HepG2 (cell line): ENCODE data around the gene XRCC5. TPM values are rescaled to one million over a fixed set of nuclear protein-coding genes. Genes with fewer than 3 reads are reported as not detected.

Experiments used
- ATAC-seq: fragments of 200-7000 bp; cut with Tn5 transposase; 3 replicates; pipeline ENCODE4 v1.9.1; 2020; ENCODE audit warnings: mild to moderate bottlenecking, moderate library complexity
- BruUV-seq: library from RNA; stranded (reverse); fragments of 400-500 nt; replicated peaks from 2 replicates; lab custom pipeline; 2021; lab: Mats Ljungman, UMichigan
- CTCF ChIA-PET: fragments of 300-600 bp; formaldehyde crosslinking; extraction: SDS; loops from one replicate; lab custom pipeline; 2021; ENCODE audit warnings: low total read pairs, inconsistent platforms, low intra/inter-chr PET ratio; lab: Yijun Ruan, JAX
- POLR2A ChIA-PET: fragments of 350-600 bp; sonication (Branson Sonifier 250); formaldehyde crosslinking; loops from one replicate; lab custom pipeline; 2020; ENCODE audit warnings: antibody characterized with exemption, inconsistent platforms; lab: Yijun Ruan, JAX
- DNase-seq: peaks from one replicate; pipeline ENCODE4 v3.0.0-alpha.2; 2015; ENCODE audit warnings: low spot score
- FAIRE-seq: peaks from 3 replicates; lab custom pipeline; 2011; peaks lifted over from hg19 to GRCh38; lab: Jason Lieb, UNC
- H2AFZ ChIP-seq: one replicate; pipeline ENCODE4 v1.6.1; 2011; ENCODE audit warnings: low read length, inconsistent platforms
- H3K27ac ChIP-seq: fragments of 300-600 bp; 3 replicates; pipeline ENCODE4 v1.8.0; 2011; ENCODE audit warnings: mixed run types, mild to moderate bottlenecking, mixed read lengths, low read length, inconsistent platforms; ENCODE audit not compliant: insufficient read depth; ENCODE audit errors: extremely low read length
- H3K27me3 ChIP-seq, 2 experiments: fragments of 200-600 bp in 1 of 2; 2 replicates in 1 of 2; 3 replicates in 1 of 2; pipeline versions ENCODE4 v1.6.0 to v1.8.0; 2011; ENCODE audit warnings: low read length in 2 of 2, mild to moderate bottlenecking in 2 of 2, moderate library complexity in 2 of 2, inconsistent platforms in 1 of 2; ENCODE audit not compliant: insufficient read depth in 2 of 2, control insufficient read depth in 1 of 2
- H3K36me3 ChIP-seq, 2 experiments: fragments of 200-600 bp in 1 of 2; replicated peaks in 1 of 2; 2 replicates in 1 of 2; 3 replicates in 1 of 2; pipeline versions ENCODE4 v1.5.1 to v1.8.0; 2011; ENCODE audit warnings: low read length in 2 of 2, inconsistent platforms in 1 of 2; ENCODE audit not compliant: insufficient read depth in 2 of 2, control insufficient read depth in 1 of 2
- H3K4me1 ChIP-seq: 2 replicates; pipeline ENCODE4 v1.5.1; 2012; ENCODE audit warnings: low read length, inconsistent platforms; ENCODE audit not compliant: insufficient read depth
- H3K4me2 ChIP-seq: 2 replicates; pipeline ENCODE4 v1.6.0; 2011; ENCODE audit warnings: low read depth, low read length, inconsistent platforms
- H3K4me3 ChIP-seq, 3 experiments: fragments of 200-600 bp in 1 of 3; sonication (generic), shearing (Covaris generic) in 1 of 3; replicated peaks in 1 of 3; 2 replicates each; pipeline ENCODE4 v1.5.1; 2011 to 2016; ENCODE audit warnings: low read length in 3 of 3, inconsistent platforms in 2 of 3, low read depth in 2 of 3, mild to moderate bottlenecking in 2 of 3, control low read depth in 1 of 3, mixed read lengths in 1 of 3; ENCODE audit not compliant: insufficient read depth in 1 of 3
- H3K79me2 ChIP-seq: one replicate; pipeline ENCODE4 v1.6.1; 2011; ENCODE audit warnings: low read length, inconsistent platforms; ENCODE audit not compliant: insufficient read depth
- H3K9ac ChIP-seq: 2 replicates; pipeline ENCODE4 v1.6.0; 2011; ENCODE audit warnings: mild to moderate bottlenecking, low read depth, low read length, inconsistent platforms; ENCODE audit not compliant: insufficient read depth
- H3K9me3 ChIP-seq: 2 replicates; pipeline ENCODE4 v1.5.1; 2012; ENCODE audit warnings: mild to moderate bottlenecking, low read length
- H4K20me1 ChIP-seq: 2 replicates; pipeline ENCODE4 v1.6.0; 2011; ENCODE audit warnings: inconsistent platforms, mild to moderate bottlenecking, low read length, moderate library complexity; ENCODE audit not compliant: insufficient read depth
- E2F2 ChIP-seq: sonication (generic); formaldehyde crosslinking; IDR thresholded peaks from 2 replicates; pipeline ENCODE4 v1.4.0; 2020; ENCODE audit warnings: missing genetic modification reagents, borderline replicate concordance
- GMEB2 ChIP-seq: IDR thresholded peaks from 2 replicates; pipeline ENCODE4 v1.6.1; 2016; ENCODE audit warnings: missing biosample characterization, missing genetic modification reagents, low read depth
- KIAA2018 ChIP-seq: sonication (generic); formaldehyde crosslinking; IDR thresholded peaks from 2 replicates; pipeline ENCODE4 v1.5.0; 2020; ENCODE audit warnings: mild to moderate bottlenecking, missing genetic modification reagents, borderline replicate concordance
- MYNN ChIP-seq: sonication (generic); formaldehyde crosslinking; IDR thresholded peaks from 2 replicates; pipeline ENCODE4 v1.4.0; 2020; ENCODE audit warnings: mild to moderate bottlenecking, low read depth, missing genetic modification reagents
- RBM22 ChIP-seq: fragments of 200-400 bp; formaldehyde crosslinking; optimal IDR thresholded peaks from 2 replicates; pipeline ENCODE3; 2017; ENCODE audit warnings: mild to moderate bottlenecking, low read length, moderate library complexity
- WGBS: methylation state at CpG from one replicate; pipeline ENCODE4 v1.1.6; 2017; ENCODE audit warnings: low lambda C conversion rate; 5-methylcytosine and 5-hydroxymethylcytosine counted together
- in situ Hi-C: cut with HindIII; loops from 2 replicates; pipeline ENCODE4 v1.10.0; 2017; ENCODE audit warnings: low pct_unique_long_range_greater_than_20kb; ENCODE audit not compliant: extremely low pct_ligation_motif_present
- intact Hi-C: fragments of 100-400 bp; cut with micrococcal nuclease; formaldehyde crosslinking; loops from one replicate; pipeline ENCODE4 v1.10.0; 2022; ENCODE audit not compliant: unreplicated experiment
- polyA plus RNA-seq, 8 experiments: library from polyadenylated mRNA; depleted of rRNA in 3 of 8; stranded (reverse) in 7 of 8; unstranded in 1 of 8; fragments of >200 nt; fragmentation: Illumina TruSeq in 4 of 8; extraction: Trizol in 4 of 8; gene quantifications; 2 replicates each; pipeline versions ENCODE4 v1.2.1 to v1.2.3, GENCODE V29; 2011 to 2016; ENCODE audit warnings: low read depth in 4 of 8, missing spikeins in 1 of 8, mixed read lengths in 1 of 8; ENCODE audit not compliant: insufficient read depth in 1 of 8
- total RNA-seq, 5 experiments: library from RNA; depleted of rRNA; stranded (reverse); fragments of >200 nt; fragmentation: Illumina TruSeq; extraction: Trizol; gene quantifications; 2 replicates each; pipeline ENCODE4 v1.2.3, GENCODE V29; 2016; ENCODE audit warnings: low read depth in 1 of 5

Gene XRCC5
- total and polyA plus RNA-seq, 2 of the 13 experiments (the other 11 are each of a cell fraction or from before 2014, with no cell fraction given), result 264 to 454 TPM

- TF ChIP-seq MYNN (CRISPR knock-in tag), result no peak
Observed at GRCh38 chr2:216169087-216169486, 59.9 kb downstream of the XRCC5 start (continued).

GRCh38 chr2:216170076-216170763, 61.1 kb downstream of the XRCC5 start:
- 92% methylated on average over 4 of the region's 4 CpGs for WGBS
- H4K20me1 ChIP-seq, result peaks cover 3% of the 10 kb centered on the region; the same call in 1 of the 2 replicates
- BruUV-seq, result no TSS peak
- H2AFZ ChIP-seq, result no peak overlapping the region
- ChIA-PET POLR2A (no interaction called here), CTCF (no interaction called here)
- intact Hi-C loops, result no loop called here
- no peaks in the 10 kb centered on the region for H3K9me3 ChIP-seq
- TF ChIP-seq E2F2 (CRISPR knock-in tag) (no peak), RBM22 (peak; percentile 29), KIAA2018 (CRISPR knock-in tag) (no peak), GMEB2 (CRISPR knock-in tag) (no peak)
- no peak overlapping the region for H3K4me2 ChIP-seq
- no peaks in the 10 kb centered on the region for H3K27me3 ChIP-seq
- no peaks in the 10 kb centered on the region for H3K4me1 ChIP-seq
- peaks cover 22 to 88% of the 10 kb centered on the region in 2 experiments for H3K36me3 ChIP-seq
- no peak overlapping the region for H3K9ac ChIP-seq
- DNase-seq (no peak), FAIRE-seq (no peak), ATAC-seq (no peak)
- peaks cover 12% of the 10 kb centered on the region for H3K79me2 ChIP-seq
- H3K27ac ChIP-seq, result no peak overlapping the region
- in situ Hi-C loops, result no loop called here
- no peak overlapping the region for H3K4me3 ChIP-seq
